B cell (primary cell): Measurements from ENCODE around the gene MAPK7. TPM values are rescaled to one million over a fixed set of nuclear protein-coding genes. Genes with fewer than 3 reads are reported as not detected.

Experiments used
- ATAC-seq: fragments of 200-7000 bp; cut with Tn5 transposase; one replicate; pipeline ENCODE4 v1.10.0; 2021; ENCODE audit warnings: low read depth, mild to moderate bottlenecking, moderate number of reproducible peaks, moderate library complexity
- CTCF ChIA-PET: fragments of 350-600 bp; sonication (Branson Sonifier 250); formaldehyde crosslinking; loops from one replicate; lab custom pipeline; 2021; ENCODE audit warnings: antibody characterized with exemption, inconsistent platforms; lab: Charles Lee
- POLR2A ChIA-PET: fragments of 350-600 bp; sonication (Branson Sonifier 250); formaldehyde crosslinking; loops from one replicate; lab custom pipeline; 2021; ENCODE audit warnings: antibody characterized with exemption; lab: Charles Lee
- DNase-seq: peaks from one replicate; pipeline ENCODE4 v3.0.0; 2013
- H2AFZ ChIP-seq: 2 replicates; pipeline ENCODE4 v1.6.1; 2012; ENCODE audit warnings: mild to moderate bottlenecking, low read depth, low read length; ENCODE audit not compliant: insufficient read depth, poor library complexity, severe bottlenecking
- H3K27ac ChIP-seq, 2 donors: 1 replicate in 1 of 2; 2 replicates in 1 of 2; pipeline ENCODE4 v1.5.1; 2012 to 2013; ENCODE audit warnings: low read length in 2 of 2, mild to moderate bottlenecking in 2 of 2, moderate library complexity in 1 of 2
- H3K27me3 ChIP-seq, 4 experiments: fragments of 200-600 bp in 1 of 4; sonication (generic) in 1 of 4; replicated peaks in 1 of 4; 1 replicate in 2 of 4; 2 replicates in 2 of 4; pipeline versions ENCODE4 v1.6.1 to v1.7.0; 2013 to 2016; ENCODE audit warnings: low read length in 3 of 4, mild to moderate bottlenecking in 2 of 4, mixed read lengths in 1 of 4, moderate library complexity in 1 of 4; ENCODE audit not compliant: insufficient read depth in 4 of 4, control insufficient read depth in 3 of 4; ENCODE audit errors: control extremely low read depth in 1 of 4
- H3K36me3 ChIP-seq, 2 experiments: replicated peaks in 1 of 2; 1 replicate in 1 of 2; 2 replicates in 1 of 2; pipeline versions ENCODE4 v1.6.1 to v1.7.1; 2013; ENCODE audit warnings: low read length in 1 of 2; ENCODE audit not compliant: insufficient read depth in 2 of 2, control insufficient read depth in 1 of 2; ENCODE audit errors: control extremely low read depth in 1 of 2, extremely low read depth in 1 of 2
- H3K4me1 ChIP-seq, 2 donors: fragments of 200-600 bp in 1 of 2; sonication (generic) in 1 of 2; 1 replicate in 1 of 2; 2 replicates in 1 of 2; pipeline versions ENCODE4 v1.5.1 to v1.6.1; 2013 to 2017; ENCODE audit warnings: low read length in 2 of 2; ENCODE audit not compliant: control insufficient read depth in 2 of 2, insufficient read depth in 2 of 2
- H3K4me2 ChIP-seq: replicated peaks from 2 replicates; pipeline ENCODE3; 2012; ENCODE audit warnings: mild to moderate bottlenecking, low read depth, low read length; ENCODE audit not compliant: poor library complexity, severe bottlenecking
- H3K4me3 ChIP-seq, 5 experiments: fragments of 200-600 bp in 1 of 5; sonication (generic) in 1 of 5; 1 replicate in 3 of 5; 2 replicates in 2 of 5; pipeline versions ENCODE4 v1.5.1 to v1.7.0; 2011 to 2016; ENCODE audit warnings: low read length in 4 of 5, mild to moderate bottlenecking in 4 of 5, low read depth in 2 of 5, control low read depth in 1 of 5, moderate library complexity in 1 of 5; ENCODE audit not compliant: insufficient read depth in 1 of 5; ENCODE audit errors: control extremely low read depth in 1 of 5, extremely low read depth in 1 of 5
- H3K79me2 ChIP-seq: fragments of 200-600 bp; sonication (generic); one replicate; pipeline ENCODE4 v1.6.0; 2016; ENCODE audit warnings: low read length; ENCODE audit not compliant: control insufficient read depth, insufficient read depth
- H3K9ac ChIP-seq: fragments of 200-600 bp; sonication (generic); 2 replicates; pipeline ENCODE4 v1.6.1; 2017; ENCODE audit warnings: mild to moderate bottlenecking, low read length, moderate library complexity
- H3K9me3 ChIP-seq, 3 donors: one replicate each; pipeline versions ENCODE4 v1.6.1 to v1.7.1; 2013; ENCODE audit warnings: low read length in 2 of 3; ENCODE audit not compliant: control insufficient read depth in 2 of 3, insufficient read depth in 1 of 3; ENCODE audit errors: control extremely low read depth in 1 of 3
- H4K20me1 ChIP-seq: 2 replicates; pipeline ENCODE4 v1.6.0; 2012; ENCODE audit warnings: mild to moderate bottlenecking, low read length; ENCODE audit not compliant: insufficient read depth, control insufficient read depth, poor library complexity, severe bottlenecking
- H3K27ac Mint-ChIP-seq: one replicate; pipeline ENCODE4 v1.8.0; 2021; ENCODE audit warnings: mixed read lengths
- H3K27me3 Mint-ChIP-seq: one replicate; pipeline ENCODE4 v1.8.0; 2021; ENCODE audit warnings: mixed read lengths
- H3K4me1 Mint-ChIP-seq: one replicate; pipeline ENCODE4 v1.8.0; 2021; ENCODE audit warnings: mixed read lengths
- H3K4me3 Mint-ChIP-seq: one replicate; pipeline ENCODE4 v1.8.0; 2021; ENCODE audit warnings: mixed read lengths
- H3K9me3 Mint-ChIP-seq: one replicate; pipeline ENCODE4 v1.8.0; 2022; ENCODE audit warnings: mixed read lengths; ENCODE audit not compliant: insufficient read depth
- CTCF ChIP-seq: fragments of 200-600 bp; IDR thresholded peaks from one replicate; pipeline ENCODE4 v1.8.0; 2022; ENCODE audit warnings: antibody characterized with exemption, mild to moderate bottlenecking
- EZH2 ChIP-seq: IDR thresholded peaks from 2 replicates; pipeline ENCODE4 v1.6.1; 2012; ENCODE audit warnings: borderline replicate concordance, low read depth, mild to moderate bottlenecking, moderate library complexity, low read length; ENCODE audit not compliant: insufficient read depth, poor library complexity, severe bottlenecking
- WGBS: methylation state at CpG from one replicate; pipeline ENCODE4 v1.1.5; 2013; ENCODE audit warnings: missing lambda C conversion rate; ENCODE audit not compliant: insufficient coverage; 5-methylcytosine and 5-hydroxymethylcytosine counted together
- intact Hi-C: fragments of 100-400 bp; cut with micrococcal nuclease; formaldehyde crosslinking; loops from one replicate; pipeline ENCODE4 v1.10.0; 2022
- polyA plus RNA-seq: library from polyadenylated mRNA; depleted of rRNA; stranded (reverse); fragments of >200 nt; gene quantifications from 2 replicates; pipeline ENCODE4 v1.2.3, GENCODE V29; 2012
- total RNA-seq, 2 donors: library from RNA; stranded (reverse); fragments of 120-200 nt in 1 of 2; gene quantifications; 1 replicate in 1 of 2; 2 replicates in 1 of 2; pipeline versions ENCODE4 v1.2.3 to v1.2.4, GENCODE V29; 2013 to 2022

Gene MAPK7
- total and polyA plus RNA-seq, 2 donors (not counting 1 experiment from before 2014, with no cell fraction given), result 30.0 to 34.0 TPM

DNA sequence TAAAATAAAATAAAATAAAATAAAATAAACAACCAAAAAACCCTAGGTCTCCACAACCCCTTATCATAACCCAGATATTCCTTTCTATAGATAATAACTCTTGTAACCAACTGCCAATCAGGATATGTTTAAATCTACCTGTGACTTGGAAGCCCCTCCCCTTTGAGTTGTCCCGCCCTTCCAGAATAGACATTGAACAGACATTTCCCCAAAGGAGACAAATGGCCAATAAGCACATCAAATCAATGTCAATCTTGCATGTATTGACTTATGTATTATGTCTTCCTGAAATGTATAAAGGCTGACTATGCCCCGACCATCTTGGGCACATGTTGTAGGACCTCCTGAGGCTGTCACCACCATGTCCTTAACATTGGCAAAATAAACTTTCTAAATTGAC, 1.5 kb upstream of the MAPK7 start:
- H3K27ac Mint-ChIP-seq, result peak overlapping the region; percentile 99
- DNase-seq (no peak), ATAC-seq (no peak)
- H3K9me3 ChIP-seq, result peaks cover 0 to 4% (median 0%) of the 10 kb centered on the region in 3 donors
- intact Hi-C loops, result loop anchor here (5.0 to 10.0 kb wide), 2 partner anchors 70 to 522 kb away; partner anchors contain the start of gene PRPSAP2
- peak overlapping the region; percentile 99 for H3K4me3 Mint-ChIP-seq
- H3K4me3 ChIP-seq, result peak overlapping the region in 3 of 5 experiments; percentile 87 to 96 (median 91)
- ChIA-PET POLR2A (no interaction called here), CTCF (interaction anchor here (1.2 to 4.9 kb wide), 4 partner anchors 13 to 389 kb away, joined by 4 to 110 read pairs (median 15); partner anchors contain the start of gene B9D1)
- peak overlapping the region; percentile 96 for H3K9ac ChIP-seq
- H3K36me3 ChIP-seq, result peaks cover 0 to 25% of the 10 kb centered on the region in 2 experiments
- peak overlapping the region; percentile 99 for H3K4me2 ChIP-seq
- H3K4me1 Mint-ChIP-seq, result peaks cover 39% of the 10 kb centered on the region
- no peaks in the 10 kb centered on the region for H3K27me3 Mint-ChIP-seq
- peak overlapping the region; percentile 97 for H2AFZ ChIP-seq
- peaks cover 26% of the 10 kb centered on the region for H3K79me2 ChIP-seq
- no peaks in the 10 kb centered on the region for H4K20me1 ChIP-seq
- H3K27ac ChIP-seq, result peak overlapping the region in 1 of 2 donors; percentile 86
- peaks cover 25 to 34% of the 10 kb centered on the region in 2 donors for H3K4me1 ChIP-seq
- 83% methylated on average over 1 of the region's 2 CpGs for WGBS
- H3K27me3 ChIP-seq, result no peaks in the 10 kb centered on the region
- H3K9me3 Mint-ChIP-seq, result no peaks in the 10 kb centered on the region
- TF ChIP-seq EZH2 (no peak), CTCF (no peak)
